ENCODE data around the gene ASXL3. TPM values are rescaled to one million over a fixed set of nuclear protein-coding genes. Genes with fewer than 3 reads are reported as not detected.

The ASXL3 gene
- total RNA-seq, 2 donors from 2014 or later: not detected

GRCh38 chr18:33611525-33612135, 33.6 kb downstream of the ASXL3 start:
- H3K36me3 Mint-ChIP-seq: peaks cover 0 to 2% of the 10 kb centered on the region in 2 donors
- H3K9me3 Mint-ChIP-seq: peaks cover 13 to 16% of the 10 kb centered on the region in 2 donors
- no peak for ATAC-seq
- H3K27ac Mint-ChIP-seq: no peak overlapping the region
- no peak for DNase-seq (ENCODE audit: low spot score in 2 of 2)

- DNase-seq (ENCODE audit: low spot score in 2 of 2) (no peak), ATAC-seq (no peak)
- Mint-ChIP-seq H3K27ac (no peak overlapping the region), H3K36me3 (no peaks in the 10 kb centered on the region), H3K9me3 (peaks cover 10 to 12% of the 10 kb centered on the region in 2 donors)
Observed at GRCh38 chr18:33612632-33613031, 34.6 kb downstream of the ASXL3 start.

GRCh38 chr18:33616556-33616955, 38.5 kb downstream of the ASXL3 start:
- no peaks in the 10 kb centered on the region for H3K36me3 Mint-ChIP-seq
- DNase-seq (ENCODE audit: low spot score in 2 of 2) (no peak), ATAC-seq (no peak)
- no peak overlapping the region for H3K27ac Mint-ChIP-seq
- peaks cover 7% of the 10 kb centered on the region in 2 donors for H3K9me3 Mint-ChIP-seq

- DNase-seq (ENCODE audit: low spot score in 2 of 2) (no peak), ATAC-seq (no peak)
- Mint-ChIP-seq H3K9me3 (peaks cover 4 to 11% of the 10 kb centered on the region in 2 donors), H3K36me3 (no peaks in the 10 kb centered on the region), H3K27ac (no peak overlapping the region)
Observed at GRCh38 chr18:33627114-33627513, 49.1 kb downstream of the ASXL3 start.

GRCh38 chr18:33630476-33630875, 52.5 kb downstream of the ASXL3 start:
- H3K9me3 Mint-ChIP-seq: peaks cover 12 to 17% of the 10 kb centered on the region in 2 donors
- H3K36me3 Mint-ChIP-seq: no peaks in the 10 kb centered on the region
- H3K27ac Mint-ChIP-seq: no peak overlapping the region
- no peak for DNase-seq (ENCODE audit: low spot score in 2 of 2)
- no peak for ATAC-seq

GRCh38 chr18:33641141-33641540, 63.1 kb downstream of the ASXL3 start:
- no peak for DNase-seq (ENCODE audit: low spot score in 2 of 2)
- peaks cover 0 to 4% of the 10 kb centered on the region in 2 donors for H3K9me3 Mint-ChIP-seq
- ATAC-seq: no peak
- no peaks in the 10 kb centered on the region for H3K36me3 Mint-ChIP-seq
- H3K27ac Mint-ChIP-seq: no peak overlapping the region

GRCh38 chr18:33644494-33644893, 66.5 kb downstream of the ASXL3 start:
- no peak for ATAC-seq
- DNase-seq (ENCODE audit: low spot score in 2 of 2): no peak
- H3K36me3 Mint-ChIP-seq: no peaks in the 10 kb centered on the region
- no peaks in the 10 kb centered on the region for H3K9me3 Mint-ChIP-seq
- no peak overlapping the region for H3K27ac Mint-ChIP-seq

- no peaks in the 10 kb centered on the region for H3K36me3 Mint-ChIP-seq
Observed at GRCh38 chr18:33647365-33647764, 69.3 kb downstream of the ASXL3 start.

GRCh38 chr18:33652635-33653034, 74.6 kb downstream of the ASXL3 start:
- no peak for ATAC-seq
- H3K9me3 Mint-ChIP-seq: peaks cover 0 to 4% of the 10 kb centered on the region in 2 donors
- no peak overlapping the region for H3K27ac Mint-ChIP-seq
- no peak for DNase-seq (ENCODE audit: low spot score in 2 of 2)
- H3K36me3 Mint-ChIP-seq: no peaks in the 10 kb centered on the region

More at GRCh38 chr18:33647365-33647764, 69.3 kb downstream of the ASXL3 start:
- Mint-ChIP-seq H3K27ac (no peak overlapping the region), H3K9me3 (no peaks in the 10 kb centered on the region)
- ATAC-seq (no peak), DNase-seq (ENCODE audit: low spot score in 2 of 2) (no peak)

- Mint-ChIP-seq H3K36me3 (no peaks in the 10 kb centered on the region), H3K27ac (no peak overlapping the region), H3K9me3 (peaks cover 0 to 4% of the 10 kb centered on the region in 2 donors)
- DNase-seq (ENCODE audit: low spot score in 2 of 2) (no peak), ATAC-seq (no peak)
Observed at GRCh38 chr18:33653231-33653630, 75.2 kb downstream of the ASXL3 start.

GRCh38 chr18:33656889-33657448, 79.0 kb downstream of the ASXL3 start:
- Mint-ChIP-seq H3K27ac (no peak overlapping the region), H3K36me3 (no peaks in the 10 kb centered on the region), H3K9me3 (peaks cover 0 to 7% of the 10 kb centered on the region in 2 donors)
- DNase-seq (ENCODE audit: low spot score in 2 of 2) (no peak), ATAC-seq (no peak)

GRCh38 chr18:33660696-33661310, 82.8 kb downstream of the ASXL3 start:
- no peak for DNase-seq (ENCODE audit: low spot score in 2 of 2)
- Mint-ChIP-seq H3K27ac (no peak overlapping the region), H3K36me3 (no peaks in the 10 kb centered on the region), H3K9me3 (peaks cover 0 to 3% of the 10 kb centered on the region in 2 donors)
- no peak for ATAC-seq

- Mint-ChIP-seq H3K9me3 (peaks cover 0 to 7% of the 10 kb centered on the region in 2 donors), H3K27ac (no peak overlapping the region), H3K36me3 (no peaks in the 10 kb centered on the region)
- DNase-seq (ENCODE audit: low spot score in 2 of 2) (no peak), ATAC-seq (no peak)
Observed at GRCh38 chr18:33664241-33664874, 86.3 kb downstream of the ASXL3 start.

- ATAC-seq (no peak), DNase-seq (ENCODE audit: low spot score in 2 of 2) (no peak)
- Mint-ChIP-seq H3K36me3 (no peaks in the 10 kb centered on the region), H3K27ac (no peak overlapping the region), H3K9me3 (peaks cover 0 to 7% of the 10 kb centered on the region in 2 donors)
Observed at GRCh38 chr18:33665187-33665586, 87.2 kb downstream of the ASXL3 start.

GRCh38 chr18:33665641-33666040, 87.6 kb downstream of the ASXL3 start:
- peaks cover 0 to 5% of the 10 kb centered on the region in 2 donors for H3K9me3 Mint-ChIP-seq
- ATAC-seq (no peak), DNase-seq (ENCODE audit: low spot score in 2 of 2) (no peak)
- no peaks in the 10 kb centered on the region for H3K36me3 Mint-ChIP-seq
- no peak overlapping the region for H3K27ac Mint-ChIP-seq

GRCh38 chr18:33666915-33667314, 88.9 kb downstream of the ASXL3 start:
- Mint-ChIP-seq H3K36me3 (no peaks in the 10 kb centered on the region), H3K27ac (no peak overlapping the region), H3K9me3 (peaks cover 4 to 5% of the 10 kb centered on the region in 2 donors)
- DNase-seq (ENCODE audit: low spot score in 2 of 2) (no peak), ATAC-seq (no peak)

- Mint-ChIP-seq H3K27ac (no peak overlapping the region), H3K36me3 (peaks cover 0 to 6% of the 10 kb centered on the region in 2 donors), H3K9me3 (peaks cover 5 to 9% of the 10 kb centered on the region in 2 donors)
- no peak for DNase-seq (ENCODE audit: low spot score in 2 of 2)
- no peak for ATAC-seq
Observed at GRCh38 chr18:33669589-33669988, 91.6 kb downstream of the ASXL3 start.
